Ureter (tissue), 1 donor: ENCODE results near the gene DAZAP2. TPM values are rescaled to one million over a fixed set of nuclear protein-coding genes. Genes with fewer than 3 reads are reported as not detected.

Source experiments
- total RNA-seq: library from RNA; stranded (reverse); gene quantifications from one replicate; pipeline ENCODE4 v1.2.4, GENCODE V29; 2023
- donor health status: DM: yes; HTN: yes; CAD: no.

The DAZAP2 gene
- total RNA-seq, 1 donor from 2014 or later = 221 TPM

Other genes with a start within 250 kb of the DAZAP2 start
- gene SLC11A2, start 212.4 kb upstream of the DAZAP2 start, total RNA-seq = 78.4 TPM
- 97.8 TPM for gene LETMD1, start 190.5 kb upstream of the DAZAP2 start, total RNA-seq
- 26.2 TPM for gene CSRNP2, start 155.2 kb upstream of the DAZAP2 start, total RNA-seq
- 45.5 TPM for gene TFCP2, start 65.7 kb upstream of the DAZAP2 start, total RNA-seq
- gene POU6F1, start 20.8 kb upstream of the DAZAP2 start, total RNA-seq = 19.8 TPM
- 52.7 TPM for gene SMAGP, start 31.6 kb downstream of the DAZAP2 start, total RNA-seq
- gene BIN2, start 85.3 kb downstream of the DAZAP2 start, total RNA-seq = 5.0 TPM
- not detected for gene CELA1, start 107.9 kb downstream of the DAZAP2 start, total RNA-seq
- 9.9 TPM for gene GALNT6, start 152.6 kb downstream of the DAZAP2 start, total RNA-seq
- gene SLC4A8, start 186.0 kb downstream of the DAZAP2 start, total RNA-seq = 3.0 TPM